Left colon (tissue), 2 donors: ENCODE data around the gene FAM114A2. TPM values are rescaled to one million over a fixed set of nuclear protein-coding genes. Genes with fewer than 3 reads are reported as not detected.

Source experiments
- ATAC-seq: fragments of 200-7000 bp; cut with Tn5 transposase; one replicate; pipeline ENCODE4 v1.9.1; 2020; ENCODE audit warnings: mild to moderate bottlenecking, moderate library complexity
- DNase-seq, 2 donors: peaks; one replicate each; pipeline ENCODE4 v3.0.0-alpha.2; 2020
- intact Hi-C, 2 donors: fragments of 100-400 bp; cut with DNase I in 1 of 2; cut with micrococcal nuclease in 1 of 2; formaldehyde crosslinking; loops; one replicate each; pipeline versions ENCODE4 v1.11.2 to v1.14.0; 2022; cut with DNase I, micrococcal nuclease
- total RNA-seq, 2 donors: library from RNA; stranded (reverse); fragmentation: NEBNext Ultra II Directional; extraction: Animal tissue kit (Norgen Biotek cat#: 25700); gene quantifications; one replicate each; pipeline ENCODE4 v1.2.1, GENCODE V29; 2021
- donor health status: DM: no; HTN: no; CAD: no.
- donor health status: DM: yes; HTN: yes; CAD: no.

FAM114A2 gene
- total RNA-seq, 2 donors from 2014 or later, result 13.2 to 21.4 TPM

DNA sequence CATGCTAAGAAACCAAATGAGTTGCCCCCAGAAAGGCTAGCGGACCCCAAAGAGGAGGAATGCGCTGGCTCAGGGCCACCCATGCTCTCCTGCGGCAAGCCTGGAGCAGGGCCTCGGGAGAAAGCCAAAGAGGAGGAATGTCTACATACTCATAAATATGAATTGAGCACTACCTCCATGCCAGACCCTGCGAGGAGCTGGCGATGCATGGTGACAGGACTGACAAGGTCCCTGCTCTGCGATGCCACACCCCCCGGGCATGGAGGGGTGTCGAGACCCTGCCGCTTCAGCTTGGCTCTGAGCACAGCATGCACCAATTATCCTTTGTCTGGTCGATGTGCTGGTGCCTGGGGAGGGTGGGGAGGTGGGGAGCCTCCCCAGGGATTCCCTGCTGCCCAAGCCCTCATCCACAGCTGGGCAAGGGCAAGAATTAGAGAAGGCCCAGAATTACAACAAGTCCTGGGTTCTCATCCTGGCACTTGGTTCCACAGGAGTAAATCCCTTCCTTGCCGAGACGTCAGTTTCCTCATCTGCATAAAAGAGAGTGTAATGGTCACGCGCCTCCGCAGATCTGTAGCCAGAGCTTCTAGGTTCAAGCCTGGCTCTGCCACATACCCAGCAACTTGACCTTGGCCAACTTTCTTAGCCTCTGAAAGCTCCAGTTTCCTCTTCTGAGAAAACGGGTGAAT, 74.4 kb downstream of the FAM114A2 start:
- ATAC-seq, result no peak
- no peak for DNase-seq
- intact Hi-C loops, result loop anchor here in 1 of 2 donors (5.0 kb wide), 1 partner anchor 467 kb away; no protein-coding TSS in a partner anchor

- intact Hi-C loops, result loop anchor here in 1 of 2 donors (5.0 kb wide), 1 partner anchor 463 kb away; no protein-coding TSS in a partner anchor
- DNase-seq (no peak), ATAC-seq (no peak)
Measured at GRCh38 chr5:153960269-153961215, 78.2 kb downstream of the FAM114A2 start.

GRCh38 chr5:153959134-153959957, 79.4 kb downstream of the FAM114A2 start:
- DNase-seq (no peak), ATAC-seq (no peak)
- intact Hi-C loops, result no loop called here

GRCh38 chr5:153957205-153957604, 81.5 kb downstream of the FAM114A2 start:
- ATAC-seq, result no peak
- intact Hi-C loops, result no loop called here
- no peak for DNase-seq

DNA sequence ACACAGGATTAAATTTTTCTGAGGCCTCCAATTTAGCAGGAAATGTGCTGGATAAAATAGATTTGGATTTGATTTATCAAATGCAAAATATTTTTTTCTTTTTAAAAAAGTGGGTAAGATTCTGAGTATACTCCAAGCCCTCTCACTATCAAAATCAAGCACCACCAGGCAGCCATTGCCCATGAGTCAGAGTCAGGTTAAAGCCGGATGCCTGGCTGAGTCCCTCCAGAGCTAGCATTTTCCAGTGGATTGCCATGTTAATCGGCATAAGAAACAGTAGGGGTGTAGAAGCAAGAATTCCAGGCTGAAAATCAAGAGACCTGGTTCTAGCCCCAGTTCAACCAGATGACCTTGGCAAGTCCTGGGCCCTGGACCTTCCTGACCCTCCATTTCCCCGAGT, 85.3 kb downstream of the FAM114A2 start:
- intact Hi-C loops, result no loop called here
- ATAC-seq, result no peak

DNA sequence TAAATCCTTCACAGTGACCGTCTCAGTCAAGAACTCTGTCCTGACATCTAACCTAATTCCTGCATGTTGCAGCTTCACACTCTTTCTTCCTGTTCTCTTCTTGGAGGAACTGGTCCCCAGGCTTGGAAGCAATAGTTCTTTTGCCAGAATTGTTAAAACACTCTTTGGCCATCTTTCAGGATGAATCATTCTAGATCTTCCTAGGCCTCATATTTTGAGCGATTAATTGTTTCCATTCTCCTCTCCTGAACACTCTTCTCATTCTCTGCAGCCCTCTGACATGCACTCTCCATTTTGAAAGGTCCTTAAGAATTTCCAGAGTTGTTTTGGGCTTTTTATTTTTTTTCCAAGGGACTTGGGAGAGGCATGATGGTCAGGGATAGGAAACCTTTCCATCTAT, 85.8 kb downstream of the FAM114A2 start:
- intact Hi-C loops, result no loop called here
- ATAC-seq, result no peak
- DNase-seq, result no peak

More for the DNA sequence above, 85.3 kb downstream of the FAM114A2 start:
- DNase-seq, result no peak

GRCh38 chr5:153952057-153952456, 86.7 kb downstream of the FAM114A2 start:
- no peak for DNase-seq
- ATAC-seq, result no peak
- intact Hi-C loops, result no loop called here

DNA sequence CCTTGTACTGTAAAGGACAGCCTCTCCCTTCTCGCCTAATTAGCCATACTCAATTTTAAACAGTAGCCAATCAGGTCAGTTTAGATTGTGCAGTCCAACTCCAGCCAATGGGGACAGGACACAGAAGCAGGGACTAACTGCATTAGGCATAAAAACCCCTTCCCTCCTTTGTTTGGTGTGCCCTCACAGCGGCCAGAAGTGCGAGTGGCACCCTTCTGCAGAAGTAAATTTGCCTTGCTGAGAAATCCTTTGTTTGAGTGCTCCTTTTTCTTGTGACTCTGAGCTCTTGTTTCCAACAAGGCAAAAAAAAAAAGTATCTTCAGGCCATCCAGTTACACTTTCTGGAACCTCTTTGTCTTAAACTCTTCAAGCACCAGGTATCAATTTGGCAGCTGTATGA, 97.4 kb downstream of the FAM114A2 start:
- no peak for DNase-seq
- ATAC-seq, result no peak
- intact Hi-C loops, result no loop called here

Other genes starting within 250 kb of the FAM114A2 start
- gene MFAP3, start 57 bp upstream of the FAM114A2 start, total RNA-seq, result 10 to 100 TPM; 29.1 to 30.8 TPM
- gene GALNT10, start 151.8 kb upstream of the FAM114A2 start, total RNA-seq, result 10 to 100 TPM; 48.3 to 52.6 TPM